Sigmoid colon (tissue), 3 donors: Measurements from ENCODE around the gene YKT6.

Source experiments
- POLR2A ChIP-seq, 2 donors: fragments of 450-650 bp; IDR thresholded peaks; one replicate each; pipeline ENCODE4 v1.6.1; 2016; ENCODE audit warnings: antibody characterized with exemption in 2 of 2, mild to moderate bottlenecking in 2 of 2, moderate library complexity in 2 of 2
- TF ChIP-seq, protein P1 (sequence below), 4 experiments: fragments of 450-650 bp in 3 of 4; fragments of 200-600 bp in 1 of 4; IDR thresholded peaks; one replicate each; pipeline ENCODE4 v1.5.1; 2016 to 2019; ENCODE audit warnings: antibody characterized with exemption in 4 of 4, mild to moderate bottlenecking in 3 of 4, moderate library complexity in 2 of 4

DNA sequence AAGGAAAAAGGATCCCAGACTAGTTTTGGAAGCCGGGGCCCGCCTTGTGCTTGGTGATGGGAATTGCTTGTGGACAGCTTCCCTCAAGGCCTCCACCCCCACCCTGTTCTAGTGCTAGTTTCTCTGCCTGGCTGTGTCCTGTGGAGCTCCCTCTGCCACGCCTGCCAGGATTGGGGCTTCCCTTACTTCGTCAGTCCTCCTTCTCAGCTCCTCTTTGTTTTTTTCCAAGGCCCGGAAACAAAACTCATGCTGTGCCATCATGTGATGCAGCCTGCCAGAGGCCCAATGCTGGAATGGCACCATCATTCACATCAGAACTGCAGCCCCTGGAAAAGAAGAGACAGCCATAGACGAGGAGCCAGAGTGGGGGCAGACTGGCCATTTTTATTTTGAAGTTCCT, 11.2 kb downstream of the YKT6 start:
- TF ChIP-seq, protein P1, sequence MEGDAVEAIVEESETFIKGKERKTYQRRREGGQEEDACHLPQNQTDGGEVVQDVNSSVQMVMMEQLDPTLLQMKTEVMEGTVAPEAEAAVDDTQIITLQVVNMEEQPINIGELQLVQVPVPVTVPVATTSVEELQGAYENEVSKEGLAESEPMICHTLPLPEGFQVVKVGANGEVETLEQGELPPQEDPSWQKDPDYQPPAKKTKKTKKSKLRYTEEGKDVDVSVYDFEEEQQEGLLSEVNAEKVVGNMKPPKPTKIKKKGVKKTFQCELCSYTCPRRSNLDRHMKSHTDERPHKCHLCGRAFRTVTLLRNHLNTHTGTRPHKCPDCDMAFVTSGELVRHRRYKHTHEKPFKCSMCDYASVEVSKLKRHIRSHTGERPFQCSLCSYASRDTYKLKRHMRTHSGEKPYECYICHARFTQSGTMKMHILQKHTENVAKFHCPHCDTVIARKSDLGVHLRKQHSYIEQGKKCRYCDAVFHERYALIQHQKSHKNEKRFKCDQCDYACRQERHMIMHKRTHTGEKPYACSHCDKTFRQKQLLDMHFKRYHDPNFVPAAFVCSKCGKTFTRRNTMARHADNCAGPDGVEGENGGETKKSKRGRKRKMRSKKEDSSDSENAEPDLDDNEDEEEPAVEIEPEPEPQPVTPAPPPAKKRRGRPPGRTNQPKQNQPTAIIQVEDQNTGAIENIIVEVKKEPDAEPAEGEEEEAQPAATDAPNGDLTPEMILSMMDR (IDR thresholded peaks at IDR 0.05), result no peak
- no peak for TF ChIP-seq POLR2A (IDR thresholded peaks at IDR 0.05)
